HL-60 (cell line): Measurements from ENCODE around the gene ATG4D.

Experiments used
- DNase-seq, 2 experiments: peaks; one replicate each; pipeline ENCODE4 v3.0.0-alpha.2; 2010 to 2020; ENCODE audit warnings: low read depth in 1 of 2, low spot score in 1 of 2
- H3K27ac ChIP-seq: fragments of 250-450 bp; sonication (Bioruptor Pico); replicated peaks from 2 replicates; pipeline ENCODE4 v1.5.1; 2020; ENCODE audit warnings: mild to moderate bottlenecking, moderate library complexity
- H3K27me3 ChIP-seq: fragments of 250-450 bp; sonication (Bioruptor Pico); 2 replicates; pipeline ENCODE4 v1.5.1; 2021; ENCODE audit warnings: mild to moderate bottlenecking, moderate library complexity; ENCODE audit not compliant: insufficient read depth, poor library complexity, severe bottlenecking
- H3K4me3 ChIP-seq: replicated peaks from 2 replicates; pipeline ENCODE4 v1.5.1; 2011; ENCODE audit warnings: mild to moderate bottlenecking, control low read depth, low read length; ENCODE audit not compliant: insufficient read depth
- GABPA ChIP-seq: IDR thresholded peaks from 2 replicates; pipeline ENCODE4 v1.6.1; 2012; ENCODE audit warnings: low read depth
- POLR2AphosphoS5 ChIP-seq: IDR thresholded peaks from 2 replicates; pipeline ENCODE4 v1.6.1; 2012; ENCODE audit warnings: low read depth
- REST ChIP-seq: IDR thresholded peaks from 2 replicates; pipeline ENCODE4 v1.6.1; 2012; ENCODE audit warnings: low read depth; ENCODE audit not compliant: insufficient replicate concordance
- SPI1 ChIP-seq: IDR thresholded peaks from 2 replicates; pipeline ENCODE4 v1.6.1; 2012; ENCODE audit warnings: low read depth, mild to moderate bottlenecking, borderline replicate concordance
- TF ChIP-seq, protein P1 (sequence below): IDR thresholded peaks from one replicate; pipeline ENCODE4 v1.5.1; 2011; ENCODE audit warnings: low read length, control low read depth, inconsistent platforms; ENCODE audit not compliant: insufficient read depth

Gene ATG4D

GRCh38 chr19:10503002-10503789, 40.5 kb upstream of the ATG4D start, which contains the start of gene KEAP1:
TSS of gene KEAP1 (minus strand) at chr19:10503356. CDS start at chr19:10500033, 3,323 bp downstream.
- peak; percentile 53 to 74 for DNase-seq
- Histone ChIP-seq H3K27ac (peak within 1 kb of the TSS; percentile 100), H3K27me3 (no peaks in the 10 kb centered on the region), H3K4me3 (peak within 1 kb of the TSS; percentile 65)
- TF ChIP-seq POLR2AphosphoS5 (no peak; the same call in 1 of the 2 replicates), REST (no peak)
- TF ChIP-seq, protein P1, sequence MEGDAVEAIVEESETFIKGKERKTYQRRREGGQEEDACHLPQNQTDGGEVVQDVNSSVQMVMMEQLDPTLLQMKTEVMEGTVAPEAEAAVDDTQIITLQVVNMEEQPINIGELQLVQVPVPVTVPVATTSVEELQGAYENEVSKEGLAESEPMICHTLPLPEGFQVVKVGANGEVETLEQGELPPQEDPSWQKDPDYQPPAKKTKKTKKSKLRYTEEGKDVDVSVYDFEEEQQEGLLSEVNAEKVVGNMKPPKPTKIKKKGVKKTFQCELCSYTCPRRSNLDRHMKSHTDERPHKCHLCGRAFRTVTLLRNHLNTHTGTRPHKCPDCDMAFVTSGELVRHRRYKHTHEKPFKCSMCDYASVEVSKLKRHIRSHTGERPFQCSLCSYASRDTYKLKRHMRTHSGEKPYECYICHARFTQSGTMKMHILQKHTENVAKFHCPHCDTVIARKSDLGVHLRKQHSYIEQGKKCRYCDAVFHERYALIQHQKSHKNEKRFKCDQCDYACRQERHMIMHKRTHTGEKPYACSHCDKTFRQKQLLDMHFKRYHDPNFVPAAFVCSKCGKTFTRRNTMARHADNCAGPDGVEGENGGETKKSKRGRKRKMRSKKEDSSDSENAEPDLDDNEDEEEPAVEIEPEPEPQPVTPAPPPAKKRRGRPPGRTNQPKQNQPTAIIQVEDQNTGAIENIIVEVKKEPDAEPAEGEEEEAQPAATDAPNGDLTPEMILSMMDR, result no peak

DNA sequence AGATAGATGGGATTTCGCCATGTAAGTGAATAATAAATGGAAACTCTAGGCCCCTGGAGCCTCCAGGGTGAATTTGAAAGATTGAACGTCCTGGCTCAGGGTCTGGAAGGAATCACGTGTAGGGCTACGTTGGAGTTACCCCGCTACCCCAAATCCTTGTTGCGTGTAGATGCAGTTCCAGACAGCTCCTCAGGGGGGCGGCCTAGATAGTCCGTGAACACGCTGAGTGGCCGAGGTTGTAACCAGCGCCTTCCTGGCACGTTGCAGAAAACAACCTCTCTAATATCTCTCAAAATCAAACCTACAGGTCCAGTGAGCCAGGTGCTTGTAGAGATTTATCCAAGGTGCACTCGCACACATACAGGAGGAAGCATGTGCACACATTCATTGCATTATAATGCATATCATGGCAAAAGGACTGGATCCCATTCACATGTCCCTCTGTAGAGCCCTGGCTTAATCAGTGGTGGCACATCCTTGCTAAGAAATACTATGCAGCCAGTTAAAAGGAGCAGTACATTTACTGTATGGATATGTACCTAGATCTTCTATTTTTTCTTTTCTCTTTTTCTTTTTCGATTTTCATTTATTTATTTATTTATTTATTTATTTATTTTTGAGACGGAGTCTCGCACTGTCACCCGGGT, 38.0 kb upstream of the ATG4D start:
- H3K4me3 ChIP-seq, result no peak overlapping the region
- TF ChIP-seq POLR2AphosphoS5, result no peak
- TF ChIP-seq, protein P1, result peak; percentile 73
- no peak for TF ChIP-seq SPI1
- no peak for TF ChIP-seq GABPA
- no peak for TF ChIP-seq REST
- no peaks in the 10 kb centered on the region for H3K27me3 ChIP-seq
- DNase-seq, result peak; percentile 47 to 83
- no peak overlapping the region for H3K27ac ChIP-seq

DNA sequence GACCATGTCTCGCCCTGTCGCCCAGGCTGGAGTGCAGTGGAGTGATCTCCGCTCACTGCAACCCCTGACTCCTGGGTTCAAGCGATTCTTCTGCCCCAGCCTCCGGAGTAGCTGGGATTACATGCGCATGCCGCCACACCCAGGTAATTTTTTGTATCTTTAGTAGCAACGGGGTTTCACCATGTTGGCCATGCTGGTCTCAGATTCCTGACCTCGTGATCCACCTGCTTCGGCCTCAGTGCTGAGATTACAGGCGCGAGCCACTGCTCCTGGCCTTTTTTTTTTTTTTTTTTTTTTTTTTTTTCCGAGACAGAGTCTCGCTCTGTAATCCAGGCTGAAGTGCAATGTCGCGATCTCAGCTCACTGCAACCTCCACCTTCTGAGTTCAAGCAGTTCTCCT, 35.7 kb upstream of the ATG4D start:
- TF ChIP-seq SPI1 (no peak), GABPA (no peak), REST (no peak), POLR2AphosphoS5 (no peak)
- TF ChIP-seq, protein P1, result no peak

More for the DNA sequence above, 35.7 kb upstream of the ATG4D start:
- no peak for DNase-seq
- Histone ChIP-seq H3K27me3 (peaks cover 2% of the 10 kb centered on the region), H3K27ac (no peak overlapping the region), H3K4me3 (no peak overlapping the region)
